Left colon (tissue), 2 donors: ENCODE data around the gene SDK2. TPM values are rescaled to one million over a fixed set of nuclear protein-coding genes. Genes with fewer than 3 reads are reported as not detected.

Experiments
- ATAC-seq: fragments of 200-7000 bp; cut with Tn5 transposase; one replicate; pipeline ENCODE4 v1.9.1; 2020; ENCODE audit warnings: mild to moderate bottlenecking, moderate library complexity
- DNase-seq, 2 donors: peaks; one replicate each; pipeline ENCODE4 v3.0.0-alpha.2; 2020
- intact Hi-C, 2 donors: fragments of 100-400 bp; cut with DNase I in 1 of 2; cut with micrococcal nuclease in 1 of 2; formaldehyde crosslinking; loops; one replicate each; pipeline versions ENCODE4 v1.11.2 to v1.14.0; 2022; cut with DNase I, micrococcal nuclease
- total RNA-seq, 2 donors: library from RNA; stranded (reverse); fragmentation: NEBNext Ultra II Directional; extraction: Animal tissue kit (Norgen Biotek cat#: 25700); gene quantifications; one replicate each; pipeline ENCODE4 v1.2.1, GENCODE V29; 2021
- donor health status: DM: no; HTN: no; CAD: no.
- donor health status: DM: yes; HTN: yes; CAD: no.

SDK2 gene
- total RNA-seq, 2 donors from 2014 or later = 0.82 to 1.8 TPM

- intact Hi-C loops = no loop called here
- DNase-seq (no peak), ATAC-seq (no peak)
These were observed 4.9 kb downstream of the SDK2 start for GRCh38 chr17:73639322-73639721.

- no peak for DNase-seq
These were observed 5.7 kb downstream of the SDK2 start for GRCh38 chr17:73638556-73638955.

GRCh38 chr17:73637866-73638265, 6.4 kb downstream of the SDK2 start:
- intact Hi-C loops = no loop called here
- DNase-seq (no peak), ATAC-seq (no peak)

More at GRCh38 chr17:73638556-73638955, 5.7 kb downstream of the SDK2 start:
- no peak for ATAC-seq
- intact Hi-C loops = no loop called here

- no peak for ATAC-seq
- no peak for DNase-seq
- intact Hi-C loops = no loop called here
These were observed 9.0 kb downstream of the SDK2 start for GRCh38 chr17:73635101-73635817.

- no peak for DNase-seq
- intact Hi-C loops = no loop called here
- ATAC-seq = peak; percentile 11
These were observed 9.6 kb downstream of the SDK2 start for GRCh38 chr17:73634629-73635028.

GRCh38 chr17:73633736-73634135, 10.5 kb downstream of the SDK2 start:
- intact Hi-C loops = no loop called here
- ATAC-seq = no peak
- DNase-seq = no peak

- intact Hi-C loops = no loop called here
- ATAC-seq = no peak
- no peak for DNase-seq
These were observed 11.7 kb downstream of the SDK2 start for GRCh38 chr17:73632513-73632912.

GRCh38 chr17:73630965-73631595, 13.2 kb downstream of the SDK2 start:
- DNase-seq (no peak), ATAC-seq (no peak)
- intact Hi-C loops = no loop called here

GRCh38 chr17:73630531-73630930, 13.7 kb downstream of the SDK2 start:
- DNase-seq (no peak), ATAC-seq (no peak)
- intact Hi-C loops = no loop called here

- intact Hi-C loops = no loop called here
- DNase-seq (no peak), ATAC-seq (peak; percentile 68)
These were observed 15.3 kb downstream of the SDK2 start for GRCh38 chr17:73628642-73629552.

GRCh38 chr17:73625991-73626673, 18.1 kb downstream of the SDK2 start:
- ATAC-seq = no peak
- intact Hi-C loops = no loop called here

GRCh38 chr17:73625006-73625405, 19.2 kb downstream of the SDK2 start:
- ATAC-seq = no peak

More at GRCh38 chr17:73625991-73626673, 18.1 kb downstream of the SDK2 start:
- no peak for DNase-seq

GRCh38 chr17:73624496-73624988, 19.7 kb downstream of the SDK2 start:
- DNase-seq = no peak
- ATAC-seq = no peak
- intact Hi-C loops = no loop called here

More at GRCh38 chr17:73625006-73625405, 19.2 kb downstream of the SDK2 start:
- no peak for DNase-seq
- intact Hi-C loops = no loop called here

GRCh38 chr17:73623818-73624217, 20.4 kb downstream of the SDK2 start:
- intact Hi-C loops = no loop called here
- DNase-seq (no peak), ATAC-seq (no peak)

- DNase-seq = no peak
- intact Hi-C loops = no loop called here
- ATAC-seq = no peak
These were observed 21.0 kb downstream of the SDK2 start for GRCh38 chr17:73623247-73623646.

- ATAC-seq = no peak
- intact Hi-C loops = no loop called here
- no peak for DNase-seq
These were observed 21.9 kb downstream of the SDK2 start for GRCh38 chr17:73622381-73622780.

- no peak for ATAC-seq
- intact Hi-C loops = no loop called here
- no peak for DNase-seq
These were observed 22.6 kb downstream of the SDK2 start for GRCh38 chr17:73621685-73622084.

GRCh38 chr17:73620414-73620813, 23.8 kb downstream of the SDK2 start:
- intact Hi-C loops = no loop called here
- no peak for ATAC-seq
- no peak for DNase-seq

GRCh38 chr17:73617501-73617900, 26.7 kb downstream of the SDK2 start:
- intact Hi-C loops = no loop called here
- ATAC-seq = no peak

More at GRCh38 chr17:73617501-73617900, 26.7 kb downstream of the SDK2 start:
- no peak for DNase-seq
